ENCODE measurements around the gene SLC38A11. TPM values are rescaled to one million over a fixed set of nuclear protein-coding genes. Genes with fewer than 3 reads are reported as not detected.

Gene SLC38A11
- total and polyA plus RNA-seq, 2 of the 8 experiments (the other 6 are each of a cell fraction or from before 2014, with no cell fraction given): not detected

DNA sequence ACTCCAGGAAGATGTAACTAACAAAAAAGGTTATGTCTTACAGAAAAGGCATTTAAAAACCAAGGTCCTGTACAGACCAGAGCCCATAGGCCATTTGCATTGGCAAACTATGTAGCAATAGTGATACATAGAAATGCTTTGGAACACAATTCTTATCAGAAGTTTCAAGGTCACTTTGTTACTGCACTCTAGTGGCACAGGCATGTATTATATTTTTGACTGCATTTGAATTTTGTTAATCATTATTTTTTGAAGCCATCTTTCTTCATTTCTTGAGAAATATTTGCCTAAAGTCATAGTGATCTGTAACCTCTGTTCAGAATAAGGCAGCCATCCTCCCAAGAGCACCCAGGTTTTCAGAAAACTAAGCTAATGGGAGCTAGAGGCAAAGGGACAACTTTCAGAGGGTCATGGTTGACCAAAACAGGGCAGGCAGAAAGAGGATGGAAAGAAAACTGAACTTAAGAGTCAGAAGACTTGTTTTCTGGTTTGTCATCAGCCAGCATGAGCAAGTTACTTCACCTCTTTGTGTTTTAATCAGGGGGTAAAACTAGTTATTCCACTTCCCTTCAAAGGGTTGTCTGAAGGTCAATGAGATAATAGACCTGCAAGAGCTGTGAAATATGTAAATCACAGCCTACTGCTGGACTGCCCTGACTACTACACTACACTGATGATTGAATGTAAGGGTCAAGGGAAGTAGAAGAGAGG is 41.5 kb downstream of the SLC38A11 start:
- no peak overlapping the region for H3K27ac ChIP-seq (ENCODE audit: low read depth, low read length)
- no peak overlapping the region; the same call in 1 of the 2 replicates for H2BK12ac ChIP-seq (ENCODE audit: low read depth, low read length)
- no peaks in the 10 kb centered on the region for H3K23me2 ChIP-seq (ENCODE audit: low read depth, low read length)
- H2BK20ac ChIP-seq (ENCODE audit: low read length): peak overlapping the region; percentile 77; the same call in 1 of the 2 replicates
- H2BK5ac ChIP-seq (ENCODE audit: low read depth, low read length): no peak overlapping the region
- H3K14ac ChIP-seq (ENCODE audit: insufficient read length): no peak overlapping the region
- no peak overlapping the region for H4K5ac ChIP-seq (ENCODE audit: insufficient read length, low read depth, low read length)
- H3K18ac ChIP-seq (ENCODE audit: extremely low read depth, low read length): peak overlapping the region; percentile 39; the same call in 1 of the 2 replicates
- H2AFZ ChIP-seq (ENCODE audit: low read length): peak overlapping the region; percentile 54; the same call in 1 of the 2 replicates
- ChIA-PET POLR2A (ENCODE audit: partially characterized antibody) (interaction anchor here (1.3 to 1.9 kb wide), 2 partner anchors 72 to 179 kb away, joined by 4 to 5 read pairs; no protein-coding TSS in a partner anchor), CTCF (ENCODE audit: partially characterized antibody) (interaction anchor here (0.6 to 2.0 kb wide), 11 partner anchors 11 to 179 kb away, joined by 3 to 9 read pairs (median 3); partner anchors contain the start of gene COBLL1)
- no peaks in the 10 kb centered on the region for H3K79me2 ChIP-seq (ENCODE audit: control insufficient read depth in 1 of 2, insufficient read depth in 2 of 2, low read length in 2 of 2)
- peak overlapping the region in 1 of 4 experiments; percentile 42; a peak in 1 of 8 replicates for H3K4me3 ChIP-seq (ENCODE audit: extremely low read depth in 1 of 4, insufficient read depth in 2 of 4, low read depth in 3 of 4, low read length in 4 of 4)
- H3K9me3 ChIP-seq (ENCODE audit: insufficient read depth in 2 of 2, low read depth in 1 of 2, low read length in 1 of 2): no peaks in the 10 kb centered on the region
- no peak overlapping the region for H4K8ac ChIP-seq (ENCODE audit: extremely low read depth, insufficient read depth, low read length)
- peaks cover 3 to 14% (median 8%) of the 10 kb centered on the region in 4 experiments; a peak in 3 of 7 replicates for H3K4me1 ChIP-seq (replicated peaks in 1 of 4; ENCODE audit: control insufficient read depth in 3 of 4, insufficient read depth in 4 of 4, low read length in 3 of 4)
- no peak overlapping the region for H2BK15ac ChIP-seq (ENCODE audit: low read length)
- H3K9ac ChIP-seq (replicated peaks in 1 of 4; ENCODE audit: extremely low read depth in 1 of 4, low read depth in 3 of 4, low read length in 3 of 4): no peak overlapping the region
- no peaks in the 10 kb centered on the region for H3K27me3 ChIP-seq (replicated peaks in 1 of 4; ENCODE audit: control insufficient read depth in 3 of 4, extremely low read depth in 1 of 4, insufficient read depth in 3 of 4, low read length in 3 of 4)
- DNase-seq (ENCODE audit: low read depth in 1 of 2, low spot score in 2 of 2): no peak
- H4K20me1 ChIP-seq (replicated peaks in 1 of 2; ENCODE audit: control insufficient read depth in 1 of 2, insufficient read depth in 2 of 2, low read length in 2 of 2): no peaks in the 10 kb centered on the region
- H2BK120ac ChIP-seq (replicated peaks; ENCODE audit: low read depth, low read length): no peak overlapping the region
- H3K4ac ChIP-seq (replicated peaks; ENCODE audit: insufficient read length, low read depth, low read length): peak overlapping the region; percentile 87
- H2AK5ac ChIP-seq (ENCODE audit: low read depth, low read length): no peak overlapping the region
- no peak for FAIRE-seq
- no peak overlapping the region for H3K56ac ChIP-seq (replicated peaks; ENCODE audit: insufficient read length, low read depth, low read length)
- no peaks in the 10 kb centered on the region for H3K36me3 ChIP-seq (ENCODE audit: control insufficient read depth in 2 of 4, insufficient read depth in 4 of 4, low read length in 3 of 4)
- H4K91ac ChIP-seq (replicated peaks; ENCODE audit: insufficient read length, low read length): no peak overlapping the region
- no peak overlapping the region for H3K23ac ChIP-seq (ENCODE audit: insufficient read length)
- no peaks in the 10 kb centered on the region for H3K79me1 ChIP-seq (ENCODE audit: low read depth, low read length)
- peak overlapping the region in 1 of 2 experiments; percentile 39; a peak in 2 of 4 replicates for H3K4me2 ChIP-seq (ENCODE audit: insufficient read depth in 1 of 2, low read depth in 2 of 2, low read length in 2 of 2)
- no peak for TF ChIP-seq GTF2F1 (IDR thresholded peaks at IDR 0.05; ENCODE audit: borderline replicate concordance, low read depth, low read length)
- TF ChIP-seq CEBPB (IDR thresholded peaks at IDR 0.05; ENCODE audit: low read depth, low read length): no peak
- TF ChIP-seq EGR1 (IDR thresholded peaks at IDR 0.05; ENCODE audit: borderline replicate concordance, low read depth, low read length): no peak

Measured in H1 (cell line).